ENCODE data around the gene ZFAND2A.
"Not testable (repeated sequence)": the region's sequence is repeated elsewhere in the genome, so short reads cannot be mapped to it uniquely, and the experiment has no call there.

Gene ZFAND2A, protein sequence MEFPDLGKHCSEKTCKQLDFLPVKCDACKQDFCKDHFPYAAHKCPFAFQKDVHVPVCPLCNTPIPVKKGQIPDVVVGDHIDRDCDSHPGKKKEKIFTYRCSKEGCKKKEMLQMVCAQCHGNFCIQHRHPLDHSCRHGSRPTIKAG

GRCh38 chr7:1159891-1160669 lies at the start of gene ZFAND2A:
Gene ZFAND2A, minus strand, starts transcription at chr7:1160196. Its CDS starts 1,984 bp downstream, at chr7:1158212.
- peak; percentile 99 for DNase-seq (ENCODE audit: low read depth)

DNA sequence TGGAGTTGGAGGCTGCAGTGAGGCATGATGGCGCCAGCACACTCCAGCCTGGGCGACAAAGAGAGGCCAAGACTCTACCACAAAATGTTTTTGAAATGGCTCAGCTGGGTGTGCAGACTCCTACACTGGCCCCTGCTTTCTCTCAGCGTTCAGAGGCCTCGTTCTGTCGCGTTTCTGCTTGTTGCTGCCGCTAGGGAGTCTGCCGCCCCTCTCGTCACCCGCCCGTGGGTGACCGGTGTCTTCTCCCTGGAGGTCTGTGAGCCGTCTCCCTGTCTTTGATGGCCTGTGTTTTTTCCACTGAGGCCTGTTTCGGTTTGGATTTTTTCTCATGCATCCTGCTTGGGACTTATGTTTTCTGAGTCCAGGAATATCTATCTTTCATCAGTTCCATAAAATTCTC lies 49.1 kb upstream of the ZFAND2A start:
- no peak for DNase-seq (ENCODE audit: low read depth)

GRCh38 chr7:1205742-1206141 lies 45.7 kb upstream of the ZFAND2A start:
- not testable (repeated sequence) for DNase-seq (ENCODE audit: low read depth)

DNA sequence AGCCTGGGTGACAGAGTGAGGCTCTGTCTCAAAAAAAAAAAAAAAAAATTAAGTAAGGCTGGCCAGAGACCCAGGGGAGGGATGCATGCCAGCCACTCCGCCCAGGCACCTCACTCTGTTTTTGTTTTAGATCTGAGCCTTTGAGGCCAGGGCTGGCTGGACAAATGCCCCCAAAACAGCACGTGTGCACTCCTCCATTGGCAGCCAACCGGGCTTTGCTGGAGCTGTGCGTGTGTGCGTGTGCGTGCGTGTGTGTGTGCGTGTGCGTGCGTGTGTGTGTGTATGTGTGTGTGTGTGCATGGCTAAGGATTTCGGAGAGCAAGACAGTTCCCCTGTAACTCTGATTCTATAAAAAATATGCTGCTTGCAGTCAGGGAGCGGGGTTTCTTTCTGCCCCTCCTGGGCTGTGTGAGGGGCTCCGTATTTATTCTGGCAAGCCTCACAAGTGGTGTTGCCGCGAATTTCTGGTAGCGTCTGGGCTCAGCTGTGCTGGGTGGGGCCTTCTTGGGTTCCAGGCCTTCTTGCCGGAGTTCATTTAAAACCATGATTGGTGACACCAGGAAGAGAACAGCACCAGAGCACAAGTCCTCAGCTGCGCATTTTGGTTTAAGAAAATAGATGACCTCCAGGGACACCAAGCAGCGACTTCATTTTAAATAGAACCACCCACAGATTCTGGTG lies 44.6 kb upstream of the ZFAND2A start:
- DNase-seq (ENCODE audit: low read depth) = no peak

- not testable (repeated sequence) for DNase-seq (ENCODE audit: low read depth)
Observed at GRCh38 chr7:1202914-1203313, 42.9 kb upstream of the ZFAND2A start.

- DNase-seq (ENCODE audit: low read depth) = no peak
Observed at GRCh38 chr7:1201916-1202315, 41.9 kb upstream of the ZFAND2A start.

DNA sequence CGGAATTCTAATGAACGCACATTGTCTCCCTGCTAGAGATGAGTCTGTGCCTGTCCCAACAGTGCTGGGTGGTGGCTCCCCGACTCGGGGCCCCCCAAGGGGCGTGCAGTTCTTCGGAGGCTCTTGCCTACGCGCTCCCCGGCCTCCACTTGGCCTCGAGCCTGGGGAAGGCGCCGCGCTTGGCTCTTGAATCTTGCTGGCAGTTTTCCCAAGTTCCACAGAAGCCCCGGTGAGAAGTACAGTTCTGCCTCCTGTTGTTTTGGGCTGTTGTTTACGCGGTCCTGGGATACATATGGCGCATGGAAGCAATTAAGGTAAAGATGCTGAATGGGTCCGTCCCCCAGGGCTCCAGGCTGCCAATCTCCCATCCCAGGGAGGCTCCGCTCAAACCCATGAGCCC lies 40.0 kb upstream of the ZFAND2A start:
- DNase-seq (ENCODE audit: low read depth) = no peak

DNA sequence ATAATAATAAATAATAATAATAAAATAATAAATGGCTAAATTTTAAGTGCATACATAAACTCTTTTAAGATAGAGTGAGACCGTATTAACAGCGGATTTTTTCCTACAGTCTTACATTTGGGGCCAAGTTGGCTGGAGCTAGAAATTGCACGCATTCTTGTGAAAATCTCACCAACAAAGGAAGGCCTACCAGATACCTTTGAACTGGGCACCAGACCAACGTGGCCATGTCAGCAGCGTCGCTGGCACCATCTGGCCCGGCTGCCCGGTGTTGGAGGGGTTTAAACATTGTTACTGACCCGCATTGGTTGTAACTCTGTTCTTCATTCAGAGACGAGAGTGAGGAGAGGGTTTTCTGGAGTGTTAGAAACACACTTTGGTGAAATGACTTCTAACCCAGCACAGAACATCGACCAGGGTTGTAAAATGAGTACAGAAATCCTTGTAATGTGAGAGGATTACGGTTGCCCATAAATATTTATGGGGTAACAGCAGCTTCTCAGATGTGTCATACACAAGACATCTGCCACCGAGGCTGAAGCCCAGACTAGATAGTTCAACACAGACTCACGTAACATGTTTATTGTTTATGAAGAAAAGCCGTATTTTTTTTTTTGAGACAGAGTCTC lies 38.1 kb upstream of the ZFAND2A start:
- no peak for DNase-seq (ENCODE audit: low read depth)

DNA sequence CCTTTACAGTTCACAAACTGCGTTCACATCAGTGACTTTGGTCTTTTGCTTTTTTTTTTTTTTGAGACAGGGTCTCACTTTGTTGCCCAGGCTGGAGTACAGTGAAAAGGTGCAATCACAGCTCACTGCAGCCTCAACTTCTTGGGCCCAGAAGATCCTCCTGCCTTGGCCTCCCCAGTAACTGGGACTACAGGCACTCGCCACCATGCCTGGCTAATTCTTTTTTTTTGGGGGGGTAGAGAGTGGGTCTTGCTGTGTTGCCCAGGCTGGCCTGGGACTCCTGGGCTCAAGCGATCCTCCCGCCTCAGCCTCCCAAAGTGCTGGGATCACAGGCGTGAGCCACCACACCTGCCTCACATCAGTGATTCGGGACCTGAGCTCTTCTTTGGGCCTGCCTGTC lies 37.0 kb upstream of the ZFAND2A start:
- no peak for DNase-seq (ENCODE audit: low read depth)

DNA sequence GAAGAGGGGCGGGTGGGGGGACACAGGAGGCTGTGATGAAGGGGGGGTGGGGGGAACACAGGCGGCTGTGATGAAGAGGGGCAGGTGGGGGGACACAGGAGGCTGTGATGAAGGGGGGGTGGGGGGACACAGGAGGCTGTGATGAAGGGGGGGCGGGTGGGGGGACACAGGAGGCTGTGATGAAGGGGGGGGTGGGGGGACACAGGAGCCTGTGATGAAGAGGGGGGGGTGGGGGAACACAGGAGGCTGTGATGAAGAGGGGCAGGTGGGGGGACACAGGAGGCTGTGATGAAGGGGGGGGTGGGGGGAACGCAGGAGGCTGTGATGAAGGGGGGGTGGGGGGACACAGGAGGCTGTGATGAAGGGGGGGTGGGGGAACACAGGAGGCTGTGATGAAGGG lies 36.4 kb upstream of the ZFAND2A start:
- DNase-seq (ENCODE audit: low read depth) = not testable (repeated sequence)

DNA sequence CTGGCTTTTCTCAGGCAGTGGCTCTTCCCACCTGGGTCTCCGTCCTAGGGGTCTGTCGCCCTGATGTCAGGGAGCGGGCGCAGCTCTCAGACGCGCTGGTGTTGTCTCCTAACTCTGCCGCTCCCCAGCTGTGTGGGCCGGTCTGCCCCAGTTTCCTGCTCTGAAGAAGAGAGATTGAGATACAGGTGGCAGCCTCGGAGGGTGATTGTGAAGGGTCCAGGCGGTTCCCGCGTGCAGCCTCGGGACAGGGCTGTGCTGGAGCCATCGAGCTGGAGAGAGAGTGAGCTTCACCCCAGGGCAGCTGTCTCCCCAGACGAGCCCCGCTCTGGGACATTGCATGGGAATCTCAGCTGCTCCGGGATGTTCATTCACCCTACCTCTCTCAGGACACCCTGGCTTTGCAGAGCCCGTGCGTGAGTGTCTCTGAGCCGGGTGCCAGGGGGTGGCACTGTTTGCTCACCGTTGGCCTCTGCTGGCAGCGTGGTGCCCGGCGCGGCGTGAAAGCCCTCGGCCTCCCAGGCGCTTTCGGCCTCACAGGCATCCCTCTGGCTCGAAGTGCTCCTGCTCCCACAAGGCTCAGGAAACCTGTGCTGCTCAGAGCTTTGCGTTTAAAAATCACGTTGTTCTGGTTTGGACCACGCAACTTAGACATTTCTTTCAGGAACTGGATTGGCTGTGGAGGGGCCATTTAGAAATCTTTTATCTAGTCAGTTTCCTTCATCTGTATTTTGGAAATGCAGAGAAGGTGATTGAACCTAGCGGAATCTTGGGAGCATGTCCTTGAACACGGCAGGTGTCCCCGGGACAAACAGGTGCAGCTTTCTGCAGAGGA lies 33.8 kb upstream of the ZFAND2A start:
- DNase-seq (ENCODE audit: low read depth) = no peak

GRCh38 chr7:1192171-1192676 lies 32.2 kb upstream of the ZFAND2A start:
- DNase-seq (ENCODE audit: low read depth) = no peak

DNA sequence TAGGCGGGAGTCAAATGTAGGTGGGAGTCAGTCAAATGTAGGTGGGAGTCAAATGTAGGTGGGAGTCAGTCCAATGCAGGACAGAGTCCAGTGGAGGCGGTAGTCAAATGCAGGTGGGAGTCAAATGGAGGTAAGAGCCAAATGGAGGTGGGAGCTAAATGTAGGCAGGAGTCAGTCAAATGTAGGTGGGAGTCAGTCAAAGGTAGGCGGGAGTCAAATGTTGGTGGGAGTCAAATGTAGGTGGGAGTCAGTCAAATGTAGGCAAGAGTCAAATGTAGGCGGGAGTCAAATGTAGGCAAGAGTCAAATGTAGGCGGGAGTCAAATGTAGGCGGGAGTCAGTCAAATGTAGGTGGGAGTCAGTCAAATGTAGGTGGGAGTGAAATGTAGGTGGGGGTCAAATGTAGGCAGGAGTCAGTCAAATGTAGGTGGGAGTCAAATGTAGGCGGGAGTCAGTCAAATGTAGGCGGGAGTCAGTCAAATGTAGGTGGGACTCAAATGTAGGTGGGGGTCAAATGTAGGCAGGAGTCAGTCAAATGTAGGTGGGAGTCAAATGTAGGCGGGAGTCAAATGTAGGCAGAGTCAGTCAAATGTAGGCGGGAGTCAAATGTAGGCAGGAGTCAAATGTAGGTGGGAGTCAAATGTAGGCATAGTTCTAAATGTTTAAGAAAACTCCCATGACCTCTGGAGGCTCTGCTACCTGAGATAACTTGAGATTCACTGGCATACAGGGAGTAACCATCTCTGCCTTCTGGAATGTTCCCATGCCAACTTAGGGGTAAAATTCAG lies 30.2 kb upstream of the ZFAND2A start:
- DNase-seq (ENCODE audit: low read depth) = no peak

- DNase-seq (ENCODE audit: low read depth) = no peak
Observed at GRCh38 chr7:1188720-1189294, 28.8 kb upstream of the ZFAND2A start.

DNA sequence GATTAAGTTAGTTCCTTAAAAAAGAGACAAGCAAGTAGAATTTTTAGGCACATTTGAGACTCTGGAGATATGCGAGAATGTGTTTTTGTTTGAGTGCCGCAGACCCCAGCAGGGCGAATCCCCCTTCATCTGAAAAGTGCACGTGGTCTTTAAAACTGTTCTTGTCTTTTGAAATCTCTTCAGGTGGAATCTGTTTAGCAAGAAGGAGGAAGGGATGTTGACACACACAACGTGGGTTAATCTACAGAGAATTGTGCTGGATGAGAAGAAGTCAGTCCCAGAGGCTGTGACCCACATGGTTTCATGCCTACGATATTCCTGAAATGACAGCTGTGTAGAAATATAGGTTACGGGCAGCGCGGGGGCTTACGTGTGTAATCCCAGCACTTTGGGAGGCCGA lies 27.1 kb upstream of the ZFAND2A start:
- no peak for DNase-seq (ENCODE audit: low read depth)

DNA sequence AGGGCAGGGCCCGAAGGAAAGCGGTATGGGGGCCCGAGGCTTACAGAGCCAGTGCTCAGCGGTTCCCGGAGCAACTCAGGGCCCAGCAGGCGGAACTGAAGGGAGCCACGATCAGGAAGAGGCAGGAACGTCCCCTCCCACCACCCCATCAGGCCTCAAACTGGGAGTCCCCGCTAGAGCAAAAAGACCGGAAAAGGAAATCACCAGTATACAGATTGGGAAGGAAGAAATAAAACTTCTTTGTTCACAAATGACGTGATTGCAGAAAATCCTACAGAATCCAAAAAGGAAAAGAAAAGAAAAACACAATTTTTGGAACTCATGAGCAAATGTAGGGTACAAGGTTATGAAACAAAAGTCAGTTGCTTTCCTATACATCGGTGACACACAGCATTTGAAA lies 21.6 kb upstream of the ZFAND2A start:
- DNase-seq (ENCODE audit: low read depth) = no peak

DNA sequence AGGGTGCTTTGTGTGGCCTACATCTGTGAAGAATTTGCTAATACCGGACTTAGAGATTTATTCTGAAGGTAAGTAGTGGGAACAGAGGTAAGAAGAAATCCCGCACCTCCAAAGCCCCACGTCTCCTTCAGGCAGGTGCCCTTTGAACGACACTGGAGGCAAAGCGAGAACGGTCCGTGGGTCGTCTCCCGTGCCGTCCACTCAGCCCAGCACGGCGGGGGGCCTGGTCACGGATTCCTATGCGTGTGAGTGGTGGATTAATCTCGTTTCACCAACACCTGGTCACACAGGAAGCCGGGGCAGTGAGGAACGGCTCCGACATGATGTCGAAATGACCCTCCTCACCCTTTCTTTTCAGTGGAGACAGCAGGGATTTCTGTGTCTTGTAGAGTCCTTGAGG lies 21.0 kb upstream of the ZFAND2A start:
- no peak for DNase-seq (ENCODE audit: low read depth)

- peak; percentile 69 for DNase-seq (ENCODE audit: low read depth)
Observed at GRCh38 chr7:1176891-1177373, 16.9 kb upstream of the ZFAND2A start.

GRCh38 chr7:1175967-1176851 lies 16.2 kb upstream of the ZFAND2A start:
- peak; percentile 71 for DNase-seq (ENCODE audit: low read depth)
